GM12801 (cell line): ENCODE results near the gene S1PR4.

ENCODE experiments used
- TF ChIP-seq, protein P1 (sequence below): IDR thresholded peaks from one replicate; pipeline ENCODE4 v1.5.1; 2011; ENCODE audit warnings: control low read depth; ENCODE audit not compliant: insufficient read length; ENCODE audit errors: extremely low read depth

S1PR4 gene

GRCh38 chr19:3190921-3191805, 12.6 kb downstream of the S1PR4 start:
- TF ChIP-seq, protein P1, sequence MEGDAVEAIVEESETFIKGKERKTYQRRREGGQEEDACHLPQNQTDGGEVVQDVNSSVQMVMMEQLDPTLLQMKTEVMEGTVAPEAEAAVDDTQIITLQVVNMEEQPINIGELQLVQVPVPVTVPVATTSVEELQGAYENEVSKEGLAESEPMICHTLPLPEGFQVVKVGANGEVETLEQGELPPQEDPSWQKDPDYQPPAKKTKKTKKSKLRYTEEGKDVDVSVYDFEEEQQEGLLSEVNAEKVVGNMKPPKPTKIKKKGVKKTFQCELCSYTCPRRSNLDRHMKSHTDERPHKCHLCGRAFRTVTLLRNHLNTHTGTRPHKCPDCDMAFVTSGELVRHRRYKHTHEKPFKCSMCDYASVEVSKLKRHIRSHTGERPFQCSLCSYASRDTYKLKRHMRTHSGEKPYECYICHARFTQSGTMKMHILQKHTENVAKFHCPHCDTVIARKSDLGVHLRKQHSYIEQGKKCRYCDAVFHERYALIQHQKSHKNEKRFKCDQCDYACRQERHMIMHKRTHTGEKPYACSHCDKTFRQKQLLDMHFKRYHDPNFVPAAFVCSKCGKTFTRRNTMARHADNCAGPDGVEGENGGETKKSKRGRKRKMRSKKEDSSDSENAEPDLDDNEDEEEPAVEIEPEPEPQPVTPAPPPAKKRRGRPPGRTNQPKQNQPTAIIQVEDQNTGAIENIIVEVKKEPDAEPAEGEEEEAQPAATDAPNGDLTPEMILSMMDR: no peak

DNA sequence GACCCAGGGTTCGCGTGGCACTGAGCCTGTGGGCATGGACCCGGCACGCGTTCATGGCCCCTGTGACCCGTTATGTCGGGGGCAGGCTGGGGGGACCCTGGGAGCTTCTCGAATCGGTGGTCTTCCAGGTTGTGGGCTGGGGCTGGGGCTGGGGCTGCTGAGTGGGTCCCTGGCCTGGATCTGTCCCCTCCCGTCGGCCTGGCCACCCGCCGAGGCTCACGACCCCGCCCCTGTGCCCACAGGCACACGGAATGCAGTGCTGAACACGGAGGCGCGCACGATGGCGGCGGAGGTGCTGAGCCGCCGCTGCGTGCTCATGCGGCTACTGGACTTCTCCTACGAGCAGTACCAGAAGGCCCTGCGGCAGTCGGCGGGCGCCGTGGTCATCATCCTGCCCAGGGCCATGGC, 13.7 kb downstream of the S1PR4 start:
- TF ChIP-seq, protein P1: no peak

DNA sequence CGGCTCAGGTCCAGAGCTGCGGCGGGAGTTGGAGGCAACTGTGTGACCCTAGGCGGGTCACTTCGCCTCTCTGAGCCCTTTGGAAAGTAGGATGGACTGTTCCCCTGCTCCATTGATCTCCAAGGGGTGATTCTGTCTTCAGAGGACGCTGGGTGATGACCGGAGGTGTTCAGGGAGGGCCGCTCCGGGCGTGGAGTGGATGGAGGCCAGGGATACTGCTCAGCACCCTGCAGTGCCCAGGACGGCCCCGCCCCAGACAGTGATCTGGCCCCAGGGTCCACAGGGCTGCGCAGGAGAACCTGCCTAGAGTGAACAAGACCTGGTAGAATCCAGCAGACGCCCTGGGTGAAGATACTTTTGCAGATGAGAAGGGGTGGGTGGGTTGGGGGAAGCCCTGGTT, 14.1 kb downstream of the S1PR4 start:
- TF ChIP-seq, protein P1: no peak

- TF ChIP-seq, protein P1: no peak
Measured at GRCh38 chr19:3193256-3194105, 14.9 kb downstream of the S1PR4 start.

- TF ChIP-seq, protein P1: no peak
Measured at GRCh38 chr19:3194106-3195087, 15.8 kb downstream of the S1PR4 start.

GRCh38 chr19:3196064-3196932, 17.7 kb downstream of the S1PR4 start:
- TF ChIP-seq, protein P1: no peak
